ENCODE data around the gene GLRA1.

GLRA1 gene

GRCh38 chr5:151779531-151780125, 145.0 kb downstream of the GLRA1 start:
- in situ Hi-C loops (cut with MboI; ENCODE audit: low sequenced_read_pairs), result no loop called here

GRCh38 chr5:151775025-151775606, 149.5 kb downstream of the GLRA1 start:
- in situ Hi-C loops (cut with MboI; ENCODE audit: low sequenced_read_pairs), result no loop called here

- in situ Hi-C loops (cut with MboI; ENCODE audit: low sequenced_read_pairs), result no loop called here
Measured at GRCh38 chr5:151773951-151774350, 150.7 kb downstream of the GLRA1 start.

- in situ Hi-C loops (cut with MboI; ENCODE audit: low sequenced_read_pairs), result no loop called here
Measured at GRCh38 chr5:151772846-151773561, 151.6 kb downstream of the GLRA1 start.
